HPDE6-E6E7 (cell line): Measurements from ENCODE around the gene TGFBR3.
"Not testable (repeated sequence)": the region's sequence is repeated elsewhere in the genome, so short reads cannot be mapped to it uniquely, and the experiment has no call there.

Experiments
- DNase-seq: peaks from one replicate; pipeline ENCODE4 v3.0.0; 2011; ENCODE audit warnings: missing footprints; ENCODE audit errors: extremely low spot score

The TGFBR3 gene

DNA sequence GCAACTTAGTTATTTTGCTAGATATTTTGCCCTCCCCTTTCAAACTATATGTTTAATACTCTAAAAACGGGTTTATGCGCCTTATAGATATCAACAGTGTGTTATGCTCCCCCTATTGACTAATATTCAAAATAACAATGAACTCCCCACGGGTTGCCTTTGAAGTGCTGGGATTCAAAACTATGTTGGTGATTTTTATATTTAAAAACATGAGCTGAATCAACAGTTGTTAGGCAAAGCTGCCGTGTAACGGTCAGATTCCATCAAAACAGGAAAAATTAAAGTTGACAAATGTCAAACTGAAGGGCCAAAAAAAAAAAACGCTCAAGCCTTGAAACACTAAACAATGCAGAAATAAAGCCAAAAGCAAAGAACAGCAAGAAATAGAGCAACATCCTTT lies 2.5 kb downstream of the TGFBR3 start:
- DNase-seq = no peak

DNA sequence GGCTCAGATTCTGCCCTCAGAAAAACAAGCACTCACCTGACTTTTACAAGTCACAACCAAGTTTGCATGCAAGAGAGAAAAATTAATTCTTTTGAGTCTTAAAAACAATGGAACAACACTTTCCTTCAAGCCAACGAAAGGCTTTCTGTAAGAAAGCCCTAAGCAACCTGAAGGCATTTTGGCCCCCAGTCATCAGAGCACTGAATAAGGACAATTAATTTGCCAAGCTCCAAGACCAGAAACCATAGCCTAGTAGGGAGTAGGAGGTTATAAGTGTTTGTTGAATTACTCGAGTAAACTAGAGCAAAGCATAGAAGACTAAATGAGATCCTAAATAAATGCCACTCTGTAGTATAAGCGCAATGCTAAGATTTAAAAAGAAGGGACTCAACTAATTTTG lies 4.7 kb downstream of the TGFBR3 start:
- no peak for DNase-seq

GRCh38 chr1:91879733-91880132 lies 6.2 kb downstream of the TGFBR3 start:
- no peak for DNase-seq

- DNase-seq = no peak
Observed at GRCh38 chr1:91877574-91878208, 8.3 kb downstream of the TGFBR3 start.

- no peak for DNase-seq
Observed at GRCh38 chr1:91876781-91877573, 9.0 kb downstream of the TGFBR3 start.

GRCh38 chr1:91876040-91876470 lies 9.9 kb downstream of the TGFBR3 start:
- DNase-seq = no peak

DNA sequence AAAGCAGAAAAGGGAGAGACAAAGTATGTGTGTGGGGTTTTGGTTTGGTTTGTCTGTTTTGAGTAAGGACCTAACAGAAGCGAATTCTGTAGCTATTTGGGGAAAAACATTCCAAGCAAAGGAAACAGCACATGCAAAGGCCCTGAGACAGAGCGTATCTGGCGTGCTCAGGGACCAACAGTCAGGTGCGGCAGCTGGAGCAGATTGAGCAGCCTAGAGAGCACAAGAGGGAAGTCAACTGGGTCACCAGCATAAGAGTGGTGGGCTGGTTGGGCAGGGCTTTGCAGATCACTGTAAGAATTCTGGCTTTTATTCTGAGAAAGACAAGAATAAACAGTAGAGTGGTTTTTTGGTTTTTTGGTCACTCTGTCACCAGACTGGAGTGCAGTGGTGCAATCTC lies 11.8 kb downstream of the TGFBR3 start:
- no peak for DNase-seq

DNA sequence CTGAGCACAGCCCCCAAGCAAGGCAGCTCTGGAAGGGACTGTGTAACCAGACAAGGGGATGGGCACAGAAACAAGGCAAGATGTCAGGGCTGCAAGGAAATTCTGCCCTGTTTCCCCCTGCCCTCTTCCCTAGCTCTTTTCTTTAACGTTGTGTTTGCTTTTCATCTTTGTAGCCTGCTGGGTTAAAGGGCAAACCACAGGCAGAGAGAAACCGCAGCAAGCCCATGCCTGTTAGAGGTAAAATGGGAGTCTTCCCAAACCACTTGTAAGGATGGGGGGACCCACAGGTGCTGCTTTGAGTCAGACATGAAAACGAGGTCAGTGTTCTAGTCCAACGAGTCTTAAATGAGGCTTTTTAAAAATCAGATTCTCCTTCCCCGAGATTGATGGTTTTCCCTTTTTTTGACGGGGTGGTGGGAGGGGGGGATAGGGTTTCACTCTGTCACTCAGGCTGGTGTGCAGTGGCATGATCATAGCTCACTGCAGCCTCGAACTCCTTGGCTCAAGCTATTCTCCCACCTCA lies 13.3 kb downstream of the TGFBR3 start:
- DNase-seq = peak; percentile 60

DNA sequence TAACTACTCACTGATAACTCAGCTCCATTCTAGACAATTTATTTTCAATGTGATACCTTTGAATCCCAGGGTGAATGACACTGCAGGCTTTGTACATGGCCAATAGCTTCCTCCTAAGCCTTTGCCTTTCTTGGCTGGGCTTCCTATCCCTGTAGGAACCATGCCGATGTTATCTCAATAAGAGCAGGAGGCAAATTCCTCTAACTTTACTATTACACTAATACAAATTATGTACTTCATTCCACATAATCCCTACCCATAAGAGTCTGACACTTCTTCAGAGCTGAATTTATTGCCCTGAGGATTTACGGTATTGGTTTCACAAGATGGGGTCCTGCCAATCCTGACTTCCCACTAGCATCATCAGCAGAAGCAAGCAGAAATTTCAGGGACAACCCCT lies 14.0 kb downstream of the TGFBR3 start:
- DNase-seq = no peak

- DNase-seq = no peak
Observed at GRCh38 chr1:91870322-91870721, 15.6 kb downstream of the TGFBR3 start.

DNA sequence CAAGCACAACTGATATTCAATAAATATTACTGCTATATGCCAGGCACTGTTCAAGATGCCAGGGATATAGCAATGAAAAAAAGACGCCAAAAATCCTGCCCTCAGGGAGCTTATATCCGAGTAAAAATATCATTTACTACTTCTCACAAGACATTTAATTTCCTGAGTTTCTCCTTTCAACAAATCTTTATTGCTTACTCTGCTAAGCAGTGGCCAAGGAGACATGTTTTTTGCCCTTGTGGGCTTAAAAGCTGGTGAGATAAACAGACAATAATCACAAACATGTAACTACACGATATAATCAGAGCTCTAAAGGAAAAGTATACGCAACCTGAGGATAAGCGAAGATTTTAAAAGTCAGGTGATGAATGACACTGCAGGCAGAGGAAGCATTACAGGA lies 19.5 kb downstream of the TGFBR3 start:
- DNase-seq = no peak

DNA sequence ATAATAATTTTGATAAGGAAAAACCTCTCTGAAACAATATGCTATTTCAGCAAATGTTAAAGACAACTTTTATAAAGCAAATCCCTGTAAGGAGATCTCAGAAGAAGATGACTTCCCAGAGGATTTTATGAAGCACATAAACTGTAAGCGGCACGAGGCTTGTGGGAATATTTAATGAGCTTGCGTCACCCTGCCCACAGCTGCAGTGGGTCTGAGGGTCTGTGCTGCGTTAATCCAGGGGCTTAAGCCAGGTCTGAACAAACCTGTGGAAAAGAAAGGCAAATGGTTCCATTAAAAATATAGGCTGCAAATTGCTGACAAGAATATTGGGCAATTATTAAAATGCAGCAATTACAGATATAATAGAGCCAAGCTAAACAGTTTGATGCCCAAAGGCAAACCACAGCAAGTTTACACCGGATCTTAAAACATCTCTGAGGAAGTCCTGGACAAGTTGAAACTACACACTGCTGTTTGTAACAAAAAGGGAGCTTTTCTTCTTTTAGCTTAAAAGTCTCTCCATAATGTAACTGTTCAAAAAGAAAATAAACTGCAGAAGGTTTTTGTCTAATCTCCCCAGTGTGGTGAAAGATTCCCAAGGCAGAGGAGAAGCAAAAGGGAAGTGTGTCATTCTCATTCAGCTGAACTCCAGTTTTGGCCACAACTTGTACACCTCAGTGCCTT lies 21.8 kb downstream of the TGFBR3 start:
- DNase-seq = peak; percentile 25

DNA sequence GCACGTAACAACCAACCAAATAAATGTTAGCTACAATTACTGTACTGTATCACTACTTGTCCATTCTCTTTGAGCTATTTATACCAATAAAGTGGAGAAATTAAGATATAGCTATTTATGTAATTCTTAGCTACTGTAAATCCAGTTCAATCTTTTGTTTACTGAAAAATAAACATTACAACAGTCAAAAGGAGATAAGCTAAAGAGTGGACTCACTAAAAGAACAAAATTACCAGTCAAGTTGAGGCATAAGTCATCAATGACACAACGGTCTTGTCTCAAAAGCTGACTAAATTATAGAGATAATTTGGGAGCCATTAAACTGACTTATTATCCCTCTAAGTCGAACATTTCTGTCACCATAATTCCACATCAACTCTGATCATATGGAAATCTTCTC lies 22.5 kb downstream of the TGFBR3 start:
- no peak for DNase-seq

DNA sequence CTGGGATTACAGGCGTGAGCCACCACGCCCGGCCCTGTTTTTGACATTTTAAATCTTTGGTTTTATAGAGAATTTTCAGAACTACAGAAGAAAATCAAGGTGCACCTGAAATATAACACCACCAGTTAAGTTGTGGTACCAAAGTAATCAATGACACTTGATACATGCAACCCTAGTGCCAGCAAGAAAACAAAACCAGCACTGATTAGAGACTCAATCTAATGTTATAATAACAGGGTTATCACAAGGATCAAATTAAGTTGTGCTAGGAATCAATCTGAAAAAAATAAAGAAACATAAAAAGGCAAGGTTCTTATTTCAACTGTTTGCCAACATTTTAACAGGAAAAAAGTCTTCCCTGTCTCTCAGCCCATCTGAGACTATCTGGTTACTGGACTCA lies 23.8 kb downstream of the TGFBR3 start:
- DNase-seq = no peak

GRCh38 chr1:91857557-91858239 lies 28.3 kb downstream of the TGFBR3 start:
- DNase-seq = no peak

DNA sequence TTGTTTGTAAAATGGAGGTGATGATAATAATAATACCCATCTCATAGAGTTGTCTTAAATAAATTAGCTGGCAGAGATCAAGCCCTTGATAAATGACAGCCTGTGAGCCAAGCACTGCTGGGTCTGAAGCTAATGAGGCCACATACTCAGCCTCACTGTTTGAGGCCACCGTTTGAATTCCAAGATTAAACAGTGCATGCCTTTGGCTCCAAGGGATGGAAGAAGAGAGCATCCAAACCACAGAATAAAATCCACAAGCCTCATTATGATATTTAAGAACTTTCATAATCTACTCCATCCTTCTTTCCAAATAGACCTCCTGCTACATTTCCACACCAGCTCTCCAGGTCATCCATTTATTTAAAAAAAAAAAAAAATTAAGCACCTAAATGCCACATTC lies 29.0 kb downstream of the TGFBR3 start:
- no peak for DNase-seq

DNA sequence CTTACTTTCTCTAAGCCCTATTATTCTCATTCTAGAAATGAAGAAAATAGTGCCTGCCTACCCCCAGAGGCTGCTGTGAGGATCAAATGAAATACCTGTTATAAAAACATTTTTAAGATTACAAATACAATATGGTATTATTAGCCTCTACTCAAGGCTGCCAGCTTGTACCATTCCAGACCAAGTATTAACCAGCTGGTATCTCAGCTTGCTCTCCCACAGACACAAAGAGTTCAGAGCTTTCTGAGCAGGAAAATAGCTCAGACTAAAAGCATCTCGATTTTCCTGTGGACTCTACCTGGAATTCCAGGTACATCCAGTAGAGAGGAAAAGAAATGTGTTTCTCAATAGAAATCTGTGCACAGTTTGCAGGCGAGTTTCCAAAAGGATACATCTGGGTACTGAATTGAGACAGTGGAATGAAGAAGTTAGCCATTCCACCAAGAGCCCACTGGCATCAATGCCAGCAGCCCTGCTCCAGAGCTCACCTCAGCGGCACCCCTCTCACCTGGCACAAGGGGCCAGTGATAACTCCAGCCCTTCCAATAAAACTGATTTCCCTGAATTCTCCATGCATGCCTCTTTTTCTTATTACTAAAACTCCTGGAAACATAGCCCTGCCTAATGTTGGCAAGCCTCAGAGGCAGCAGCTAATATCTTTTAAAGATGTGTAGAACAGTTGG lies 31.0 kb downstream of the TGFBR3 start:
- no peak for DNase-seq

DNA sequence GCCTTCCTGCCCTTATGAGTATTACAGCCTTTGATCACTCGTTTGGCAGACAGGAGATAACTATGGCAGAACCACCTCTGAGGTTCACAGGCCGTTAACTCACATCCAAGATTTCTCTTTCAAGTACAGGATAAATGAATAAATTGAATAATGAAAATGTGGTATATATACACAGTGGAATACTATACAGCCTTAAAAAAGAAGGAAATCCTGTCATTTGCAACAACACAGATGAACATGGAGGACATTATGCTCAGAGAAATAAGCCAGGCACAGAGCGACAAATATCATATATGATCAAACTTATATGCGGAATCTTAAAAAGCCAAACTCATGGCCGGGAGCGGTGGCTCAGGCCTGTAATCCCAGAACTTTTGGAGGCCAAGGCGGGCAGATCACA lies 32.6 kb downstream of the TGFBR3 start:
- no peak for DNase-seq

- DNase-seq = not testable (repeated sequence)
Observed at GRCh38 chr1:91852011-91852410, 33.9 kb downstream of the TGFBR3 start.

GRCh38 chr1:91851130-91852010 lies 34.6 kb downstream of the TGFBR3 start:
- no peak for DNase-seq
